Fibroblast of skin of abdomen (primary cell): Measurements from ENCODE around the gene DHRS3.
"Not testable (repeated sequence)": the region's sequence is repeated elsewhere in the genome, so short reads cannot be mapped to it uniquely, and the experiment has no call there.

Experiments used
- DNase-seq: peaks from one replicate; pipeline ENCODE4 v3.0.0-alpha.2; 2013

The DHRS3 gene

DNA sequence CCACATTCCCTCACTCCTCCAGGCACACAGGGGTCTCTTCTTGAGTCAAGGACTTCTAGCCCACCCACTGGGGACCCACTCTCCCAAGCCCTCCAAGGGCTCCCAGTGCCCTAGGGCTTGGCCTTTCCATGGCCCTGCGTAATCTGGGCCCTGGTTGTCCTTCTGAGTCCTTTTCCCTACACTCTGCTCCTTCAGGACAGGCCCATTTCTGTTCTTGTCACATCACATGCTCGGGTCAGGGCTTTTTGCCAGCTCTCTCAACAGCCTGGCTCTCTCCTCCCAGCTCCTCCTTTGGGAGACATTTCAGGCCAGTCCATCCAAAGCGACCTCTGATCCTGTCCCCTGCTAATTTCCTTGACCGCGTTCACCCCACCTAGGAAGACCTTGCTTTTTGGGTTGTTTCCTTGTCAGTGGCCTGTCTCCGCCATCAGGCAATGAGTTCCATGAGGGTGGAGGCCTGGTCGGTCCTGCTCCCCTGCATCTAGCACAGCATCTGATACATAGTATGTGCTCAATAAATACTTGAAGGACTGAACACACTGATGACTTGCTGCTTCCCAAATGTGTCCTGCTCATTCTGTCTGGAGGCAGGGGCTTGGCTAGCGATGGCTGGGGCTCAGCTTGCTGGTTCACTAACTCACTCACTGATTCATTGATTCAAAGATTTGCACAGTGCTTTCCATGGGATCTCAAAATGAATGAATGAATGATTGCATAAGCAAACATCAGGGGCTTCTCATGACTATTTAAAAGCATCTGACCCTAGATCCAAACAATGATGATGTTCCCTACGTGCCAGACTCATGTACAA lies 44.8 kb downstream of the DHRS3 start:
- DNase-seq = no peak

DNA sequence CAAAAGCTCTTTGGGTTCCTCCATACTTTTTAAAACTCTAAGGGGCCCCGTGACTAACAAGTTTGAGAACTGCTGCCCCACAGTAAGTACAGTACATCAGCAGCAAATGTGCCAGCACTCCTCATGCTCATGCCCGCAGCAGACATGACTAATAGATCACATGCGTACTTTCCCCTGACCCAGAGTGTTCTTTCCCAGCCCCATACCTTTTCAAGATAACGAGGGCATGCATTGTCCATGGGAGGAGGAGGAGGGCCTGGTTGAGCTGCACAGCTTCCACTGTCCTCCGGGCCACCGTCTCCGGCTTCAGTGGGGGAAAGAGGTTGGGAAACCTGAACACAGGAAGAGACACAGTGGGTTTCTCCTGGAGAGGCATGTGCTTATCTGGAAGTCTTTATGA lies 45.5 kb downstream of the DHRS3 start:
- DNase-seq = no peak

DNA sequence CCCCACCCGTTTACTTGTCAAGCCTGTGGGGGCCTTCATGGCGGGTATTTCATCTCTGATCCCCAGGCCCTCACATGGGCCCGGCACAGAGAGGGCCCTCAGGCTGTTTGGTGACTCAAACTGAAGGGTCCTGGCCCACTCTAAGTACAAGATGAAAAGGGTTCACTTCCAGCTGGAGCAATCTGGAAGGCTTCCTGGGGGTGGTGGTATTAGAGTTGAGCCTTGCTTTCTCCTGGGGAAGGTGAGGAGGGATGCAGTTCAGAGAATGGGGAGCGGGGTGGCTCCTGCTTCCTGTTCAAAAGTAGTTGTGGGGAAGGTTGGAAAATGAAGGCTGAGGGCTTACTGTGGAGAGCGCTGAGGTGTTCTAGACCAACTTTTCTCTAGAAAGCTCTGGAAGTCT lies 47.7 kb downstream of the DHRS3 start:
- DNase-seq = no peak

DNA sequence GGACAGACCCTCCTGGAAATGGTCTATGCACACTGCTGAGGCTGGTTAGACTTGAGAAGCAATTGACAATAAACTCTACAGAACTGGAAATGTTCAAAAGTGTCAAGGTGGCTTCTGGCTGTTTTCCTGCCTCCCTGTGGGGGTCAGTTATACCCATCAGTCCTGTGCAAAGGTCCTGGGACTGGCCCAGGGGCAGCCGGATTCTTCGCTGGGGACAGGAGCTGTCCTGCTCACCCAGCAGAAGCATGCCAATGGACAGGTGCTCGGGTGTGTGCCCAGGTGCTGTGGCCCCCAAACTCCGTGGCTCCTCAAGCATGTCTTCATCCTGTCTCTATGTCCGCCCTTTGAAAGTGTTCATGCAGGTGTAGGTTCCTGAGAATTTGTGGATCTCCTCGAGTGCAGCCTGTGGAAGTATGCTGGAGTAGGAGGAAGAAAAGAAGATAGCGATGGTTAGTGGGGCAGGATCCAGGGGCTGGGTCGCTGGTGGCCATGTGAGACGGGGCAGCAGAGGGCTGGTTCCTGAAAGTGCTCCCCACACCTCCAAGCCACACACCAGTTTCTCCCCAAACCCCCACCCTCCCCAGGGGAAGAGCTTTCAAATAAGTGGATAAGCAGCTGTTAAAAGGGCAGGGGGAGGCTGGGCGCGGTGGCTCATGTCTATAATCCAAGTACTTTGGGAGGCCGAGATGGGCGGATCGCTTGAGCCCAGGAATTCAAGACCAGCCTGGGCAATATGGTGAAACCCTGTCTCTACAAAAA lies 49.8 kb downstream of the DHRS3 start:
- no peak for DNase-seq

DNA sequence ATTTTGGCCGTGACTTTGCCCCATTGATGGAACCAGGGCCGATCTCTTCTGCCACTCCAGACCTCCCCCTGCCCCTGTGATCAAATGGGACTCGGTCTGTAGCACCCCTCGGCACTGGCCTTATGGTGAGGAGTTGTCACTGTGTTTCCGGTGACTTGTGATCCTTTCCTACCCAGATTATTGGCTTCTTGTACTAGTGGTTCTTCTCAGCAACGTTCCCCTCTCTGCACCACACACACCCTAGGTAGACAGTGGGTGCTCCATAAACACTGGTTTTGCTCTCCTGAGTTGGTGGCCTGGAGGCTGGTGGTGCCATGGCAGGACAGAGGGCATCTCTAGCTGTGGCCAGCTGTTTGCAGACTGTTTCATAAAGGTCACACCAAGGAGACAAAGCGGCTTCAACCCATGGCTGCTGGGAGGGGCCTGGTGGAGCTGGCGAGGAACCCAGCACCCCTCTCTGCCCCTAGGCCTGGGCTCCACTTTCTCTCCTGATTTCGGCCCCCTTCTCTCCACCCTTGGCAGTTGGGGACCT lies 50.7 kb downstream of the DHRS3 start:
- no peak for DNase-seq

DNA sequence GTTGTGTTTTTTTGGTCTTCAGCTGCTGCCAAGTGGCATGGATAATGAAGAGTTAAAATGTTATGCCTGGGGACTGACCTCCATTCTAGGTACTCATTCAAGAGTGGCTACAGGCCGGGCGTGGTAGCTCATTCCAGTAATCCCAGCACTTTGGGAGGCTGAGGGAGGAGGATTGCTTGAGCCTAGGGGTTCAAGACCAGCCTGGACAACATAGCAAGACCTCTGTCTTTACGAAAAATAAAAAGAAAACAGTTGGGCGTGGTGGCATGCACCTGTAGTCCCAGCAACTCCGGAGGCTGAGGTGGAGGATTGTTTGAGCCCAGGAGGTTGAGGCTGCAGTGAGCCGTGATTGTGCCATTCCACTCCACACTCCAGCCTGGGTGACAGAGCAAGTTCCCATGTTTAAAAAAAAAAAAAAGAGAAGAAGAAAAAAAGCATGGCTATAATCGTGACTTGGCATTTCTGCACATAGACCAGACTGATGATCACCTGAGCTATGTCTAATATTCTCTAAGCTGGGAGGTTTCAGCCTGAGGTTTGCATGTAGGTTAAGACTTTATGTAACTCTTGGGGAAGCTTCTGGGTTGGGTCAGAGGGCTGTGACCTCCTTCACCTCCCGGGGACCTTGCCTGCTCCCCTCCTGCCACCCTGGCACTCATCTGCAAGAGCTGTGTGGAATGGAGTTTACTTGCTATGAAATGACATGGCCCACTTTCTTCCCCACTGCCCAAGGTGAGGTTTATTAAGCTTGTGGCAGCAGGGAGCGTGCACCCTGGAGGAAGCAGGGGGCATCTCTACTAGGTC lies 51.3 kb downstream of the DHRS3 start:
- DNase-seq = no peak

DNA sequence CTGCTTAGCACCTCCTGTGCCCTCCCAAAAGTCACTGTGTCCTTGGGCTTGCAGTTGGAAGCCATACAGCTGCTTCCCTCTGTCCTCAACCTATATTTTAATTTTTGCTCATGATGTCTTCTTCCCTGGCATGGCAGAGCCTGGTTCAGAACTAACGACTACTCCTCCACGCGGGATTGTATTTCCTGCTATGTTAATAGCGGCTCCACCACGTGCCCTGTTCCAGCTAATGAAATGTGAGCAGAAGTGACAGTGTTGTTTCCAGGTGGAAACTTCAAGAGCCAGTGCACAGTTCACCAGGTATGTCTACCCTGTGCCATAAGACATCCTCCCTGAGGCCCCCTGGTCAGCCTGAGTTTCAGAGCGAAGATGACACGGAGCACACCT lies 52.1 kb downstream of the DHRS3 start:
- no peak for DNase-seq

DNA sequence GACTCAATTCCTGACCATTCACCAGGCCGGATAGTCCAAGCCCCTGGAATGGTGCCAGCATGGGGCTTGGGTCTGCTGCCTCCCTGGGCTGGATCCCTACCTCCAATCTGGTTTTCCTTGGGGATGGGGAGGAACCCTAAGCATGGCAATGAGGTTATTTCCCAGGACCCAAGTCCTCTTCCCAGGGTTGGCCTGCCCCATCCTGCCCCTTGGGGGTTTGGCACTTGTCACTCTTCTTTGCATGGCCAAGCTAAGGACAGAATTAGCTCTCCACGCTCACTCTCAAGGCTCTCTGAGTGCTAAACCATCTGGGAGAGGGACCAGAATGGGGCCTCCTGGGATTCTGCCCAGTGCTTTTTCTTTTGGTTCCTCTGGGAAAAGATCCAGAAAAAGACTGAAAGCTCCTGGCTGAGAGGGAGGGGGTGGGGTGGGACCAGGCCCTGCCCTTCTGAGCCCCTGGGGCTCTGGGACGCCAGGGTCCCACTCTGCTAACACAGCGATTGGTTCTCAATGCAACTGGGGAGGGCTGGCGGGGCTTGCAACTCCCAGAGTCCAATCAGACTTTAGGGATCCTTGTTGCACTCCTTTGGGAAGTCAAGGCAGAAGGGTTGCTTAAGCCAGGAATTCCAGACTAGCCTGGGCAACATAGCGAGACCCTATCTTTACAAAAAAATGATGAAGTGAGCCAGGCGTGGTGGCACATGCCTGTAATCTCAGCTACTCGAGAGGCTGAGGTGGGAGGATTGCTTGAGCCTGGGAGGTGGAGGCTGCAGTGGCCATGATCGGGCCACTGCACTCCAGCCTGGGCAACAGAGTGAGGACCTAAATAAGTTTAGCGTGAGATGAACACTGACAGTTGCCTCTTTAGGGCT lies 52.7 kb downstream of the DHRS3 start:
- DNase-seq = no peak

DNA sequence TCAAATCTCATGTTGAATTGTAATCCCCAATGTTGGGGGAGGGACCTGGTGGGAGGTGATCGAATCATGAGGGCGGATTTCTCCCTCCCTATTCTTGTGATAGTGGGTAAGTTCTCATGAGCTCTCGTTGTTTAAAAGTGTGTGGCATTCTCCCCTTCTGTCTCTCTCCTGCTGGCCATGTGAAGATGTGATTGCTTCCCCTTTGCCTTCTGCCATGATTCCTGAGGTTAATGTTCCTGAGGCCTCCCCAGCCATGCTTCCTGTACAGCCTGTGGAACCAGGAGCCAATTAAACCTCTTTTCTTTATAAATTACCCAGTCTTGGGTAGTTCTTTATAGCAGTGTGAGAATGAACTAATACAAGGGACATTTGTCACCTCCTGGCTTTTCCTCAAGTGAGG lies 53.8 kb downstream of the DHRS3 start:
- DNase-seq = not testable (repeated sequence)

DNA sequence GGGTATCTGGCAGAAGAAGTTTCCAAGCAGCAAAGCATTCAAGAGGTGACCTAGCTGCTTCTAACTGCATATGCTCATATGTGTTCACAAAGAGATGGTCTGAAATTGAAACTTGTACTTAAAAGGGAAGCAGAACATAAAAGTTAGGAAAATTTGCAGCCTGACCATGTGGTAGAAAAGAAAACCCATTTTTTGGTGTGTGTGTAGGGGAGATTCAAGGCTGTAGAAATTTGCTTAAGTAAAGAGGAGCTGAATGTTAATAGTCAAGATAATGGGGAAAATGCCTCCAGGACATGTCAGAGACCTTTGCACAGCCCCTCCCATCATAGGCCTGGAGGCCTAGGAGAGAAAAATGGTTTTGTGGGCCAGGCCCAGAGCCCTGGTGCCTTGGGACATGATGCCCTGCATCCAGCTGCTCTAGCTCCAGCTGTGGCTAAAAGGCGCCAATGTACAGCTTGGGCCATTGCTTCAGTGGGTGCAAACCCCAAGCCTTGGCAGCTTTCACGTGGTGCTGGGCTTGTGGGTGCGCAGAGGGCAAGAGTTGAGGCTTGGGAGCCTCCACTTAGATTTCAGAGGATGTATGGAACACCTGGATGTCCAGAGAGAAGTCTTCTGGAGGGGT lies 54.9 kb downstream of the DHRS3 start:
- no peak for DNase-seq

DNA sequence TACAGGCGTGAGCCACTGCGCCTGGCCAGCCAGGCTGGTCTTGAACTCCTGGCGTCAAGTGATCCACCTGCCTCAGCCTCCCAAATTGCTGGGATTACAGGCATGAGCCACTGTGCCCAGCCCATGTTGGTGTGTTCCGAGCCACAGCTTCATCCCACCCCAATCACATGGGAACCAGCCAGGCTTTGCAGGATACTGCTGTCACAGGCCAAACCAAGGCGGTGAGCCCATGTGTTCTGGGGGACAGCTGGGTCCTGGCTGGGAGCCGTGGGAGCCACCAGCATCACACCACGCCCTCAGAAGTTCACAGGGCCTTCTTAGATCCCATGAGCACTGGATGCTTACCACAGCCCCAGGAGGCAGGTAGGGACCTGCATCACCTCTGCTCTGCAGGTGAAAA lies 56.9 kb downstream of the DHRS3 start:
- no peak for DNase-seq

DNA sequence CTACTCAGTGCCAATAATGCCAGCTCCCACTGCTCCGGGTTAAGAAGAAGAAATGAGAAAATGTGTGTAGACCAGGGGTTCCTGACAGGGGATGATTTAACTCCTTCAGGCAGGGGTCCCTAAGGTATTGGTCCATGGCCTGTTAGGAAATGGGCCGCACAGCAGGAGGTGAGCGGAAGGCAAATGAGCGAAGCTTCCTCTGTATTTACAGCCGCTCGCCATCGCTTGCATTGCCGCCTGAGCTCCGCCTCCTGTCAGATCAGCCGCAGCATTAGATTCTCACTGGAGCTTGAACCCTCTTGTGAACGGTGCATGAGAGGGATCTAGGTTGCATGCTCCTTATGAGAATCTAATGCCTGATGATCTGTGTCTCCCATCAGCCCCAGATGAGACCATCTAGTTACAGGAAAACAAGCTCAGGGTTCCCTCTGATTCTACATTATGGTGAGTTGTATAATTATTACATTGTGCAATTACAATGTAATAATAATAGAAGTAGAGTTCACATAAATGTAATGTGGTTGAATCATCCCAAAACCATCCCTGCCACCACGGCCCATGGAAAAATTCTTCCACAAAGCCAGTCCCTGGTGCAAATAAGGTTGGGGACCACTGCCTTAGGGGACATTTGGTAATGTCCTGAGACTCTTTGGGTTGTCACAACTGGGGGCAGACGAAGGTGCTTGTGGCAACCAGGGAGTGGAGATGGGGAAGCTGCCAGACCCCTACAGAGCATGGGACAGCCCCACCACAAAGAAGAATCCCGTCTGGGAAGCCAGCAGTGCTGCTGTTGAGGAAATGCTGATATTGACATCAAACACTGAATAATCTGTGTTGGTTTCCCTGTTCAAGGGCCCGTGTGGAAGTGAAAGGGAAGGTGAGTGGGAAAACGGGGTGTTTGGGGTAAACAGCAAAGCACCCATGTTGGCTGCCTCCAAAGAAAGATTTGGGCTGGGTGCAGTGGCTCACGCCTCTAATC lies 60.8 kb downstream of the DHRS3 start:
- peak; percentile 54 for DNase-seq

DNA sequence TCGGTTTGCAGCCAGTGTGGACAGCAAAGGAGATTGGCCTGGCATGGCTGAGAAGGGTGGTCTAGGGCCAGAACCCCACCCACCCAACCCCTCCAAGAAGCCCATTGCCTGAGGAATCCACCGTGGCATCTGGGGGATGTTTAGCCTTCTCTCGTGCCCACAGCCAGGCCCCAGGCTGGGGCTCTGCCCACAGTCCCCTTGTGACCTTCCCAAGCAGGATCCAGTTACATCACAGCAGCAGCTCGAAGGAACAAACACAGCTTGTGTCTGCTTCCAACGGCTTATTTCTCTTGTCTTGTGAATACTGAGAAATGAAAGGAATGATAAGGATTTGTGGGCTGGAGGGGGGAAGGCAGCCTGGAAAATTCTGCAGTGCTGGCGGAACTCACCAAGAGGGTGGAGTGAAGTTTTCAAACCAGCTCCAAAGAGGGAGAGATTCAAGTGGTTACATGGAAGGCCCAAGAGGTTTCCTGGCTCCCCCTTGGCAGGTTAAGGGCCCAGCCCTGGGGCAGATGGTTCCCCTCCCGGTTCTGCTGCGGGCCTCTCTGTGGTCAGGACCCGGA lies 61.6 kb downstream of the DHRS3 start:
- peak; percentile 95 for DNase-seq

DNA sequence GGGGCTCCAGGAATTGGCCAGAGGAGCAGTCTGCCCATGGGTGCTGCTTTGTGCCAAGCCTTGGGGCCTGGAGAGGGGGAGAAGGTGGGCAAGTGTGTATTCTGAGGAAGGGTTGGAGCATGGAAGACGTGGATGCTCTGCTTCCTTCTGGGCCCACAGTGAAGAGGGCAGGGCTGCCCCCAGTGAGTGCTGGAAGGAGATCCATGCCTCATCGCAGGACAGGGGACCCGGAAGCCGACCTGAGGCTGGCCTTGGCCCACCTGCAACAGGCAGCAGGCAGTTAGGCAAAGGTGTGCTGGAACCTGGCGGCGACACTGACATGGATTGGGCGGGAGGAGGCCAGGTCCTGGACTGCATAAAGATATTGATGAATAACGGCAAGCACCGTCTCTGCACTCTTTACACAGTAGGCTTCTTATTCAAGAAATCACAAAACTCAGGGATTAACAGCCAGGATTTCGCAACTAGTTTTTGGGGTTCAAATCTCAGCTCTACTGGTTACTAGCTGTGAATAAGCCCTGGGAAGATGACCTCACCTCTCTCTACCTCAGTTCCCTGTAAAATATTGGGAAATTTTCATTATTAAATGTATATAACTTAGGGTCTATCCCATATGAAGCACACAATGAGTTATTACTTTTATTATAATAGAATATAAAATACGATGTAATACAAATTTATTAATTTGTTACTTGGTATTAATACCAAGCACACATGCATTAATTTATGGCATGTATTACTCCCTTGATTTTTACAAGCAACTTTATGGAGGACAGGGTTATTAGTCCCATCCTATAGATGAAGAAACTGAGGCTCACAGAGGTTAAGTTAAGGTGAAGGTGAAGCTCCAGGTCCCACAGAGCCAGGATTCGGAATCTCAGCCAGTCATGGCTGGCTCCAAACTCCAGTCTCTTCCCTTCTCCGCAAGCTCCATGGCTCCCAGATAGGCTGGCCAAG lies 62.3 kb downstream of the DHRS3 start:
- DNase-seq = no peak

DNA sequence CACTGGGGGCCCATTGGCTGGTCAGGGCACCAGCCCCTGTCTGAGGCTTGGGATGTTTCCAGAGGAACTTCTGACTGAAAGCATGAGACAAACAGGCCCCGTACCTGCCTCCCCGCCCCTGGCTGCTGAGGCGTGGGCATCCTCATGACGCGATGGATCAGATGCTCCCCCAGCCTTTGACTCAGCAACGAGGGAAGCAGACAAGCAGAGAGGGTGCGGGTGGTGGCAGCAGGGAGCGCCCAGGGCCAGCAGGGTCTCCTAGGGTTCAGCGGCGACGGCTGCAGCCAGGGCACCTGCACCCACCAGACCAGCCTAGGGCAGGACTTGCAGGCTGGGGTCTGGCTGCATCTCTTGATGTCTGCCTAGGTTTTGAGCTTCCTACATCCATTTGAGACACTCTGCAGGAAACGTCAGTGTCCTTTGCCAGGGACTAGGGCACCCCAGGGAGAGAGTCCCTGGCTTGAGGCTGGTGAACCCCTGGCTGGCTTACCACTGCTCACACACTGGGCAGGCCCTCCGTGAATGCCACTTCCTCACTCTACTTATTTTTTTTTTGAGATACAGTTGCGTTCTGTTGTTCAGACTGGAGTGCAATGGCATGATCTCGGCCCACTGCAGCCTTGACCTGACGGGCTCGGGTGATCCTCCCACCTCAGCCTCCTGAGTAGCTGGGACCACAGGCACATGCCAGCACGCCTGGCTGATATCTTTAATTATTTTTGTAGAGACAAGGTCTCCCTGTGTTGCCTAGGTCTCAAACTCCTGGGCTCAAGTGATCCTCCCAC lies 63.3 kb downstream of the DHRS3 start:
- DNase-seq = no peak

DNA sequence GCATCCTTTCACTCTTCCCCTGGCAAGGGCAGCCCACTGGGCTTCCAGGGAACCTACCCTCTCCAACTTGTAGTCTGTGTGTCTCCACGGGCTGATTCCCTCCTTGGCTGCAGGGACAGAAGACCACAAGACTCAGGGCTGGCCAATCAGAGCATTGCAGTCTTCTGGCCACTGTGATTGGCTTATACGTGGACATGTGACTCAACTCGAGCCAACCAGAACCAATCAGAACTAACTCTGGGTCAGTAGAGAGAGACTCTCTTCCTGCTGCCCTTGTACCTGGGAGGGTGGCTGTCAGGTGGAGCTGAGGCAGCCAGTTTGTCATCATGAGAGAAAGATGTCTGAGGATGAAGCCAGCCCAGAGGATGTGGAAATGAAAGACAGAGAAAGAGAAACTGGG lies 64.0 kb downstream of the DHRS3 start:
- DNase-seq = no peak

DNA sequence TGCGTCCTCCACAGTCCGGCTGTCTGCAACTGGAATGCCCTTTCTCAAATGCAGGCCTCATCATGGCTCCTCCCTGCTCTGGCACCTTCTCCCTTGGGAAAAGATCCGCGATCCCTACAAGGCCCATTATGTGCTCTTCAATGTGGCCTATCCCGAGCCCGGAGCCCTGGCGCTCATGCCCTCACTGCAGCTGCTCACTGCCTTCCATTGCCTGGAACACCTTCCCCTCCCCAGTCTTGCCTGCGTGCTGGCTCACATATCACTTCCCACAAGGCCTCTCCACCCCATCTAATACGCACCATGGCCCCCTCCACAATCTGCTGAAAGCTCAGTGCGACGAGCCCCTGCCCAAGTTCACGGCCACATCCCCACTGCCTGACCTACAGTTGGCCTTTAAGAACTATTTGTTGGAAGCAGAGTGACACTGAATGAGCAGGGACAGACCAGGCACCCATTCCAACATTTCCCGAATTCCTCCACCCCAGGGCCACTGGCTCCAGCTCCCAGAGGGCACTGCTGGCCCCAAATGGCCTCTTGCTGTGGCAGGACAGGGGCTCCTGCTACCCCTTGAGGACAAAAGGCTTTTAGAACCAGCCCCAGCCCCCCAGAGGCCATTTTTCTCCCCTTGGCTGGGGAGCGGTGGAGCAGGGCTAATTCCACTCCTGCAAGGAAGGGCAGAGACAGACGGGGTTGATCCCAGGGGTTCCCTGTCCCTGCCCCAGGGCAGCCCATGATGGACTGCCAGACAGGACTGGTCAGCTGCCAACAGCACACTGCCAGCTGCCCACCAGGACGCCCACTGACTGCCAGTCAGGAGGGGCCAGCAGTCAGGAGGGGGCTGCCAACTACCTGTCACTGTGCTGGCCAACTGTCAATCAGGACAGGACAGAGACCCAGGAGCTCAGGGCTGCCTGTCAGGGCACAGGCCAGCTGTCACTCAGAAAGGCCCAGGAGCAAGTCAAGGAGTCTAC lies 64.8 kb downstream of the DHRS3 start:
- no peak for DNase-seq
